ENCODE measurements around the gene THBS1. TPM values are rescaled to one million over a fixed set of nuclear protein-coding genes. Genes with fewer than 3 reads are reported as not detected.

The THBS1 gene
- total RNA-seq, 1 experiment from 2014 or later = 393 TPM

DNA sequence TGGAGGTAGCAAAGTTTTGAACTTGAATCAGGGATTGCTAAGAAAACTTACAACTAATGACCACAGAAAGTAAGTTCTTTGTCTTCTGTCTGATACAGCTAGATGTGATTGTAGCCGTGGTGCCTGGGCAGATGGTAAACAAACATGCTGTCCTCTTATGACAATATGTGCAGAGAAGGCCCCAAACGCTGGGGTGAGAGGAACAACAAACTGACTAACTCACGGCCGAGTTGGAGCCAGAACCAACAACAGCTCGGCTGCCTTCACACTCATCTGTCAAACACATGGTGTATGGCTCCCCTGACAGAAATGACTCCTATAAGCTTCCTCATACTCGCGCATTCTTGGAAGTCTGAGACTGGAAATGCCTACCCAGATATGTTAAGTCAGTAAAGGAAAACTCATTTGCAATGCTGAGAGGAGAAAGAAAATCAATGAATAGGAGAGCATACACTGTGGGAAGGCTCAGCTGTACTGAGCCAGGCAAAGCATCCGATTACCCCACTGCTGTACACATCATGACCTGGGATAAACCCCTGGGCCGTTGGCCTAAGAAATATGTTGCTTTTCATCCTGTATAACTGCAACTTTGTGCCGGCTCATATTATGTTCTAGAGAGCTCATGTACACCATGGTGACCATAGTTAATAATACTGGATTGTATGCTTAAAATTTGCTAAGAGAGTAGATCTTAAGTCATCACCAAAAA is 5.7 kb downstream of the THBS1 start:
- Mint-ChIP-seq H3K27ac (ENCODE audit: low read depth, unreplicated experiment) (peak overlapping the region; percentile 75), H3K4me3 (ENCODE audit: unreplicated experiment) (no peak overlapping the region)

DNA sequence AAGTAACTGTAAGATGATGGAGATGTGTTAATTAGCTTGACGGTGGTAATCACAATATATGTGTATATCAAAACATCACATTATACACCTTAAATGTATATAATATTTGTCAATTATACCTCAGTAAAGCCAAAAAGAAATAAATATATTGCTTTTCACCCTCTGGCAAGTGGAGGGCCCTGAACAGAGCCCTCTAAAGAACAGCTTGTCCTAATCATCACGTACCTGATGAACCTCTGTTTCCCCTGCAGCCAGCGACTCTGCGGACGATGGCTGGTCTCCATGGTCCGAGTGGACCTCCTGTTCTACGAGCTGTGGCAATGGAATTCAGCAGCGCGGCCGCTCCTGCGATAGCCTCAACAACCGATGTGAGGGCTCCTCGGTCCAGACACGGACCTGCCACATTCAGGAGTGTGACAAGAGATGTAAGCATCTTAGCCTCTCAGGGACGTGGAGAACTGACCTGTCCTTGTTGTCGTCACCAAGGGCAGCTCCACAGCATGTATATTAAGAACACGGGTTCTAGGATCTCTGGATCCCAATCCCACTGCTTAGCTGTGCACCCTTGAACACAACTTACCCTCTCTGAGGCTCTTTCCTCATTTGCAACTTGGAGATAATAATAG is 6.3 kb downstream of the THBS1 start:
- H3K36me3 Mint-ChIP-seq (ENCODE audit: insufficient read depth, unreplicated experiment) = peaks cover 100% of the 10 kb centered on the region
- DNase-seq (ENCODE audit: unreplicated experiment) = no peak
- H3K27ac Mint-ChIP-seq (ENCODE audit: low read depth, unreplicated experiment) = peak overlapping the region; percentile 75
- H3K27me3 Mint-ChIP-seq (ENCODE audit: insufficient read depth, unreplicated experiment) = no peaks in the 10 kb centered on the region
- CTCF ChIA-PET = interaction anchor here (0.5 to 8.4 kb wide), 9 partner anchors 22 to 770 kb away, joined by 3 to 141 read pairs (median 4); no protein-coding TSS in a partner anchor
- intact Hi-C loops (cut with micrococcal nuclease) = no loop called here
- no TSS peak for BruUV-seq (replicated peaks)
- TF ChIP-seq, protein P1, sequence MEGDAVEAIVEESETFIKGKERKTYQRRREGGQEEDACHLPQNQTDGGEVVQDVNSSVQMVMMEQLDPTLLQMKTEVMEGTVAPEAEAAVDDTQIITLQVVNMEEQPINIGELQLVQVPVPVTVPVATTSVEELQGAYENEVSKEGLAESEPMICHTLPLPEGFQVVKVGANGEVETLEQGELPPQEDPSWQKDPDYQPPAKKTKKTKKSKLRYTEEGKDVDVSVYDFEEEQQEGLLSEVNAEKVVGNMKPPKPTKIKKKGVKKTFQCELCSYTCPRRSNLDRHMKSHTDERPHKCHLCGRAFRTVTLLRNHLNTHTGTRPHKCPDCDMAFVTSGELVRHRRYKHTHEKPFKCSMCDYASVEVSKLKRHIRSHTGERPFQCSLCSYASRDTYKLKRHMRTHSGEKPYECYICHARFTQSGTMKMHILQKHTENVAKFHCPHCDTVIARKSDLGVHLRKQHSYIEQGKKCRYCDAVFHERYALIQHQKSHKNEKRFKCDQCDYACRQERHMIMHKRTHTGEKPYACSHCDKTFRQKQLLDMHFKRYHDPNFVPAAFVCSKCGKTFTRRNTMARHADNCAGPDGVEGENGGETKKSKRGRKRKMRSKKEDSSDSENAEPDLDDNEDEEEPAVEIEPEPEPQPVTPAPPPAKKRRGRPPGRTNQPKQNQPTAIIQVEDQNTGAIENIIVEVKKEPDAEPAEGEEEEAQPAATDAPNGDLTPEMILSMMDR (IDR thresholded peaks at IDR 0.05; ENCODE audit: unreplicated experiment) = no peak
- H3K4me3 Mint-ChIP-seq (ENCODE audit: unreplicated experiment) = no peak overlapping the region
- H3K9me3 Mint-ChIP-seq (ENCODE audit: unreplicated experiment) = no peaks in the 10 kb centered on the region
- peaks cover 39% of the 10 kb centered on the region for H3K4me1 Mint-ChIP-seq (ENCODE audit: insufficient read depth, unreplicated experiment)
- POLR2A ChIA-PET = interaction anchor here (0.7 to 1.2 kb wide), 4 partner anchors 11 to 115 kb away, joined by 3 read pairs; no protein-coding TSS in a partner anchor

More for the DNA sequence above, 5.7 kb downstream of the THBS1 start:
- peak; percentile 55 for DNase-seq (ENCODE audit: unreplicated experiment)
- ChIA-PET CTCF (interaction anchor here (0.5 to 8.4 kb wide), 10 partner anchors 22 to 769 kb away, joined by 3 to 141 read pairs (median 4); no protein-coding TSS in a partner anchor), POLR2A (interaction anchor here (0.7 to 1.4 kb wide), 6 partner anchors 12 to 398 kb away, joined by 3 read pairs; no protein-coding TSS in a partner anchor)
- Mint-ChIP-seq H3K36me3 (ENCODE audit: insufficient read depth, unreplicated experiment) (peaks cover 100% of the 10 kb centered on the region), H3K27me3 (ENCODE audit: insufficient read depth, unreplicated experiment) (no peaks in the 10 kb centered on the region), H3K9me3 (ENCODE audit: unreplicated experiment) (no peaks in the 10 kb centered on the region), H3K4me1 (ENCODE audit: insufficient read depth, unreplicated experiment) (peaks cover 42% of the 10 kb centered on the region)
- TF ChIP-seq, protein P1 (IDR thresholded peaks at IDR 0.05; ENCODE audit: unreplicated experiment) = no peak
- intact Hi-C loops (cut with micrococcal nuclease) = no loop called here
- BruUV-seq (replicated peaks) = no TSS peak

DNA sequence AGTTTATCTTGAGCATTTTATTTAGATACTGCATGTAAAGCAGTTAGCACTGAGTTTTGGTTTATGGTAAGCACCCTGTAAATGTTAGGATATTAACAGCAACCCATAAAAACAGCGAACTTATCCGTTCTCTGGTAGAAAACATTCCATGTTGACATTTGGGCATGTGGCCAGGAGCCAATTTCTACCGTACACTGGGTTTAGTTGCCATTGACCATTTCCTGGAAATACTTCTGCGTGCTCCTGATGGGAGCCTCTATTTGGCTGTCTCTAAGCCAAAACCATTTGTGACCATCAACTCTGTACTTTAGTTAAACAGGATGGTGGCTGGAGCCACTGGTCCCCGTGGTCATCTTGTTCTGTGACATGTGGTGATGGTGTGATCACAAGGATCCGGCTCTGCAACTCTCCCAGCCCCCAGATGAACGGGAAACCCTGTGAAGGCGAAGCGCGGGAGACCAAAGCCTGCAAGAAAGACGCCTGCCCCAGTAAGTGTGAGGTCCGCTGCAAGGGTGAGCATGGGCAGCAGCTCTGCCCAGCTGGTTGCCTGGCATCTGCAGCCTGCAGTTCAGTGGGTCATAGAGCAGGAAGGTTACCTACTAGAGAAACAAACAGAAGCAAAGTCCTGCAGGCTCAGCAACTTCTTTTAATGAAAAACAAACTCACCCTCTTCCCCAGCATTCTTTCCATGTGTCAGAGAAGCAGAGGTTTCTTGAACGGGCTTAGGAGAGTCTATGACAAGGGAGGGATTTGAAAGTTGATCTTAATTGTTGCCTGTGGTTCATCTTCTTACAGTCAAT is 7.1 kb downstream of the THBS1 start:
- no TSS peak for BruUV-seq (replicated peaks)
- Mint-ChIP-seq H3K9me3 (ENCODE audit: unreplicated experiment) (no peaks in the 10 kb centered on the region), H3K27ac (ENCODE audit: low read depth, unreplicated experiment) (no peak overlapping the region), H3K4me3 (ENCODE audit: unreplicated experiment) (no peak overlapping the region), H3K27me3 (ENCODE audit: insufficient read depth, unreplicated experiment) (no peaks in the 10 kb centered on the region), H3K4me1 (ENCODE audit: insufficient read depth, unreplicated experiment) (peaks cover 38% of the 10 kb centered on the region), H3K36me3 (ENCODE audit: insufficient read depth, unreplicated experiment) (peaks cover 100% of the 10 kb centered on the region)
- POLR2A ChIA-PET = no interaction called here
- CTCF ChIA-PET = interaction anchor here (0.6 to 2.7 kb wide), 8 partner anchors 12 to 416 kb away, joined by 3 to 17 read pairs (median 3); no protein-coding TSS in a partner anchor
- DNase-seq (ENCODE audit: unreplicated experiment) = no peak
- intact Hi-C loops (cut with micrococcal nuclease) = no loop called here
- TF ChIP-seq, protein P1 (IDR thresholded peaks at IDR 0.05; ENCODE audit: unreplicated experiment) = no peak

All from MCF 10A (cell line).